ENCODE results near the gene SNAPC2. TPM values are rescaled to one million over a fixed set of nuclear protein-coding genes. Genes with fewer than 3 reads are reported as not detected.

SNAPC2 gene
- total and polyA plus RNA-seq, 2 of the 13 experiments (the other 11 are each of a cell fraction or from before 2014, with no cell fraction given), result 10.2 to 12.7 TPM

GRCh38 chr19:7927605-7928333, 7.6 kb downstream of the SNAPC2 start:
- Histone ChIP-seq H3K9ac (ENCODE audit: insufficient read depth, low read depth, low read length) (no peak overlapping the region), H4K20me1 (ENCODE audit: insufficient read depth, low read length) (no peaks in the 10 kb centered on the region), H3K79me2 (ENCODE audit: insufficient read depth, low read length) (no peaks in the 10 kb centered on the region), H3K27ac (ENCODE audit: extremely low read length, insufficient read depth, low read length) (no peak overlapping the region), H2AFZ (ENCODE audit: low read length) (no peak overlapping the region), H3K27me3 (ENCODE audit: control insufficient read depth in 1 of 2, insufficient read depth in 2 of 2, low read length in 2 of 2) (no peaks in the 10 kb centered on the region), H3K4me1 (ENCODE audit: insufficient read depth, low read length) (no peaks in the 10 kb centered on the region), H3K9me3 (ENCODE audit: low read length) (no peaks in the 10 kb centered on the region), H3K4me2 (ENCODE audit: low read depth, low read length) (no peak overlapping the region), H3K36me3 (replicated peaks in 1 of 2; ENCODE audit: control insufficient read depth in 1 of 2, insufficient read depth in 2 of 2, low read length in 2 of 2) (peaks cover 11 to 24% of the 10 kb centered on the region in 2 experiments; a peak in 4 of 5 replicates), H3K4me3 (replicated peaks in 1 of 3; ENCODE audit: insufficient read depth in 1 of 3, low read depth in 2 of 3, low read length in 3 of 3) (no peak overlapping the region)
- ATAC-seq (no peak), DNase-seq (ENCODE audit: low spot score) (no peak), FAIRE-seq (no peak)
- in situ Hi-C loops (cut with HindIII; ENCODE audit: extremely low pct_ligation_motif_present, low pct_unique_long_range_greater_than_20kb) (no loop called here), intact Hi-C loops (cut with micrococcal nuclease; ENCODE audit: unreplicated experiment) (no loop called here)
- WGBS (ENCODE audit: low lambda C conversion rate), result 97% methylated on average over 17 of the region's 23 CpGs
- BruUV-seq (replicated peaks), result no TSS peak
- CTCF ChIA-PET (ENCODE audit: low intra/inter-chr PET ratio, low total read pairs), result no interaction called here
- TF ChIP-seq RBFOX2 (IDR thresholded peaks at IDR 0.05; ENCODE audit: low read depth, low read length), result peak; percentile 72
- TF ChIP-seq AGO2 (optimal IDR thresholded peaks at IDR 0.05; ENCODE audit: low read depth, low read length), result peak; percentile 83
- peak; percentile 9 for TF ChIP-seq RBM22 (optimal IDR thresholded peaks at IDR 0.05; ENCODE audit: low read length)
- no peak for TF ChIP-seq MLX (CRISPR knock-in tag; IDR thresholded peaks at IDR 0.05)
- TF ChIP-seq POLR2A (IDR thresholded peaks at IDR 0.05; ENCODE audit: insufficient read depth in 1 of 2, low read depth in 2 of 2, low read length in 2 of 2), result 0 out of 4 replicates have a peak, but pooled peaks of 1 of the 2 experiments have one; percentile 29
- no peak for TF ChIP-seq ZNF430 (CRISPR knock-in tag; IDR thresholded peaks at IDR 0.05)
- 0 out of 2 replicates have a peak, but pooled peaks have one; percentile 55 for TF ChIP-seq HNRNPL (IDR thresholded peaks at IDR 0.05; ENCODE audit: low read depth, low read length)
- peak; percentile 16; the same call in 1 of the 2 replicates for TF ChIP-seq AKAP8 (CRISPR knock-in tag; IDR thresholded peaks at IDR 0.05)
- peak; percentile 31; the same call in 1 of the 2 replicates for TF ChIP-seq POLR2G (IDR thresholded peaks at IDR 0.05; ENCODE audit: low read depth, low read length)
- POLR2A ChIA-PET, result interaction anchor here (4.6 to 5.2 kb wide), 2 partner anchors 8 to 16 kb away, joined by 34 to 57 read pairs; partner anchors contain the start of genes SNAPC2 and TIMM44
